ENCODE results near the gene MAGEF1.

Gene MAGEF1

DNA sequence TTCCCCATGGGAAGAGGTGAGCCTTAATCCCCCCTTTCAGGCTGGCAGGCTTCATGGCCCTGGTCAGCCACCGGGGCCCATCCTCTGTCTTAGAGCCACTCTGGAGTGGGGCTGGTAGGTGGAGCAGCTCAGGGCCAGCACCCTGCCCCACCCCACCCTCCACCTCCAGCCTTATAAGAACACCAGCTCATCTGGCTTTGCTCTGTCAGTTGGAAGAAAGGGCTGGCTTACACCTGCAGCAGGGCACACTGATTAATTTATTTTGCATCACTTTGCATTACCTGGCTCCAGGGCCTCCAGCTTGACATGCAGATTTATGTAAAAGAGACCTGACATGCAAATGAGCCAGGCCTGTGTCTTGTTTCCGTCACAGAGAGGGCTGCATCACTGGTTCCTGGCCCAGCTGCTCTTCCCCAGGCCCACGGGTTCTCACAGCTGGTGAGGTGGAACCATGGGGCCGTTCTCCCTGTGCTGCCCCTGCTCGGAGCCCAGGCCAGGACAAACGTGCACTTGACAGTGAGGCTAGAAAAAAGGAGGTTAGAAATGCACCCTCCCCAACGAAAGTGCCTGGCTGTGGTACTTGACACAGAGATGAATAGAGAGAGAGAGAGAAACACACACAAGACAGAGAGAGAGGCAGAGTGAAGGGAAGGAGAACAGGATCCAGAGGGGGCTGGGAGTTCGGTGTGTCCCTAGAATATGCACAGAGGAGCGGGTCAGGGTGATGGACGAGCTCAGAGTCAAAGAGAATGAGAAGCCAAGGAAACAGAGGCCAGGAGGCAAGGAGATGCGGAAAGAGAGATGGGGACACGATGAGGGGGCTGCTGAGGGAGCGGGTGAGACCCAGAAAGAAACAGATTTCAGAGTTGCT is 44.5 kb upstream of the MAGEF1 start:
- Histone ChIP-seq H4K20me1 (ENCODE audit: insufficient read depth, low read length) (no peaks in the 10 kb centered on the region), H3F3A (ENCODE audit: insufficient read depth, low read length) (no peaks in the 10 kb centered on the region), H3K4me3 (ENCODE audit: low read depth, low read length, poor library complexity, severe bottlenecking) (no peak overlapping the region), H3K4me1 (ENCODE audit: insufficient read depth, low read length, severe bottlenecking) (peaks cover 13% of the 10 kb centered on the region), H2AFZ (ENCODE audit: low read length) (no peak overlapping the region), H3K27me3 (ENCODE audit: insufficient read depth, low read length) (no peaks in the 10 kb centered on the region), H3K9ac (ENCODE audit: low read length) (no peak overlapping the region), H3K79me2 (ENCODE audit: insufficient read depth, low read length) (no peaks in the 10 kb centered on the region), H3K27ac (ENCODE audit: low read depth, low read length, poor library complexity, severe bottlenecking) (peak overlapping the region; percentile 6), H3K9me3 (ENCODE audit: low read length) (no peaks in the 10 kb centered on the region), H3K36me3 (ENCODE audit: insufficient read depth, low read length) (no peaks in the 10 kb centered on the region), H3K4me2 (ENCODE audit: low read length) (peak overlapping the region; percentile 8; the same call in 1 of the 2 replicates), H3K9me2 (ENCODE audit: low read depth, low read length) (no peaks in the 10 kb centered on the region)
- TF ChIP-seq EZH2 (IDR thresholded peaks at IDR 0.05; ENCODE audit: borderline replicate concordance, low read length), result no peak
- TF ChIP-seq, protein P1, sequence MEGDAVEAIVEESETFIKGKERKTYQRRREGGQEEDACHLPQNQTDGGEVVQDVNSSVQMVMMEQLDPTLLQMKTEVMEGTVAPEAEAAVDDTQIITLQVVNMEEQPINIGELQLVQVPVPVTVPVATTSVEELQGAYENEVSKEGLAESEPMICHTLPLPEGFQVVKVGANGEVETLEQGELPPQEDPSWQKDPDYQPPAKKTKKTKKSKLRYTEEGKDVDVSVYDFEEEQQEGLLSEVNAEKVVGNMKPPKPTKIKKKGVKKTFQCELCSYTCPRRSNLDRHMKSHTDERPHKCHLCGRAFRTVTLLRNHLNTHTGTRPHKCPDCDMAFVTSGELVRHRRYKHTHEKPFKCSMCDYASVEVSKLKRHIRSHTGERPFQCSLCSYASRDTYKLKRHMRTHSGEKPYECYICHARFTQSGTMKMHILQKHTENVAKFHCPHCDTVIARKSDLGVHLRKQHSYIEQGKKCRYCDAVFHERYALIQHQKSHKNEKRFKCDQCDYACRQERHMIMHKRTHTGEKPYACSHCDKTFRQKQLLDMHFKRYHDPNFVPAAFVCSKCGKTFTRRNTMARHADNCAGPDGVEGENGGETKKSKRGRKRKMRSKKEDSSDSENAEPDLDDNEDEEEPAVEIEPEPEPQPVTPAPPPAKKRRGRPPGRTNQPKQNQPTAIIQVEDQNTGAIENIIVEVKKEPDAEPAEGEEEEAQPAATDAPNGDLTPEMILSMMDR (IDR thresholded peaks at IDR 0.05; ENCODE audit: low read length), result no peak

DNA sequence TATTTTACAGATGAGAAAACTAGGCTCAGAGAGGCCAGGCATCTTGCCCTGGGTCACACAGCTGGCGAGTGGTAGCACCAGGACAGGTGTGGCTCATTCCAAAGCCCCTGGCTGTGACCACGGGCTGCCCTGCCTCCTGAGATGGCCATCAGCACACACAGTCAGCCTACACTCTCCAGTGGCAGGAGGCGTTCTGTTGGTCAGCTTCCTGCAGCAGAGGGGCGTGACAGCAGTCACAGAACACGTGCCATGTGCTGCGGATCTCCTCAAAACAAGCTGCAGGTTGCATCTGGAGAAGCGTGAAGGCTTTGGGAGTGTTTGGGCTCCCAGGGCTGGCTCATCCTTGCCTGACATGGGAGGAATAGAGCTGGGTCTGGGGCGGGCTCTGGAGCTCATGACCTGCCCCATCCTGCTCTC is 43.5 kb upstream of the MAGEF1 start:
- no peak overlapping the region for H3K4me2 ChIP-seq (ENCODE audit: low read length)
- no peaks in the 10 kb centered on the region for H4K20me1 ChIP-seq (ENCODE audit: insufficient read depth, low read length)
- no peak overlapping the region for H3K9ac ChIP-seq (ENCODE audit: low read length)
- peaks cover 1% of the 10 kb centered on the region; the same call in 1 of the 2 replicates for H3K27me3 ChIP-seq (ENCODE audit: insufficient read depth, low read length)
- H3K9me2 ChIP-seq (ENCODE audit: low read depth, low read length), result no peaks in the 10 kb centered on the region
- H3K9me3 ChIP-seq (ENCODE audit: low read length), result no peaks in the 10 kb centered on the region
- TF ChIP-seq EZH2 (IDR thresholded peaks at IDR 0.05; ENCODE audit: borderline replicate concordance, low read length), result no peak
- TF ChIP-seq, protein P1 (IDR thresholded peaks at IDR 0.05; ENCODE audit: low read length), result no peak
- H3K36me3 ChIP-seq (ENCODE audit: insufficient read depth, low read length), result no peaks in the 10 kb centered on the region
- peaks cover 13% of the 10 kb centered on the region for H3K4me1 ChIP-seq (ENCODE audit: insufficient read depth, low read length, severe bottlenecking)
- no peaks in the 10 kb centered on the region for H3F3A ChIP-seq (ENCODE audit: insufficient read depth, low read length)
- no peak overlapping the region for H3K4me3 ChIP-seq (ENCODE audit: low read depth, low read length, poor library complexity, severe bottlenecking)
- H2AFZ ChIP-seq (ENCODE audit: low read length), result no peak overlapping the region
- H3K79me2 ChIP-seq (ENCODE audit: insufficient read depth, low read length), result no peaks in the 10 kb centered on the region
- H3K27ac ChIP-seq (ENCODE audit: low read depth, low read length, poor library complexity, severe bottlenecking), result no peak overlapping the region

DNA sequence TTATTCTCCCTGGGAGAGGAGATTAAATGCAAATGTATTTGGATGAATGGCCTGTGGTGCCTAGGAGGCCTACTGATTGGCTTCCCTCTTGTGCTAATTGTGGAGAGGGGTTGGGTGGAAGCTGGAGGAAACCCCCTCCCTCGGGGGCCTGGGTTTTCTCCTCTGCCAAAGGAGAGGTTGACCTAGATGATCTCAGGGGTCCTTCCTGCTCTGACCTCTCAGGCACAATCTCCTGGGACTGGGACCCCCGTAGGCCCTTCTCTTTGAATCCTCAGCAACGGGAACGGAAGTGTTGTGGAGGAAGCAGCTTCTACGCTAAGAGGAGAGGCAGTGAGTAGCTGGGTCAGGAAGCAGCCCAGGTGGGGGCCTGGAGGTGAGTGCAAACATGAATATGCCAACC is 40.5 kb upstream of the MAGEF1 start:
- no peak for TF ChIP-seq EZH2 (IDR thresholded peaks at IDR 0.05; ENCODE audit: borderline replicate concordance, low read length)
- TF ChIP-seq, protein P1 (IDR thresholded peaks at IDR 0.05; ENCODE audit: low read length), result no peak
- Histone ChIP-seq H4K20me1 (ENCODE audit: insufficient read depth, low read length) (no peaks in the 10 kb centered on the region), H3F3A (ENCODE audit: insufficient read depth, low read length) (no peaks in the 10 kb centered on the region), H3K4me1 (ENCODE audit: insufficient read depth, low read length, severe bottlenecking) (peaks cover 13% of the 10 kb centered on the region), H2AFZ (ENCODE audit: low read length) (no peak overlapping the region), H3K79me2 (ENCODE audit: insufficient read depth, low read length) (no peaks in the 10 kb centered on the region), H3K27me3 (ENCODE audit: insufficient read depth, low read length) (peaks cover 5% of the 10 kb centered on the region; the same call in 1 of the 2 replicates), H3K4me3 (ENCODE audit: low read depth, low read length, poor library complexity, severe bottlenecking) (no peak overlapping the region), H3K9ac (ENCODE audit: low read length) (no peak overlapping the region), H3K9me3 (ENCODE audit: low read length) (no peaks in the 10 kb centered on the region), H3K27ac (ENCODE audit: low read depth, low read length, poor library complexity, severe bottlenecking) (no peak overlapping the region), H3K4me2 (ENCODE audit: low read length) (no peak overlapping the region), H3K36me3 (ENCODE audit: insufficient read depth, low read length) (no peaks in the 10 kb centered on the region), H3K9me2 (ENCODE audit: low read depth, low read length) (no peaks in the 10 kb centered on the region)

Data from OCI-LY1 (cell line).